Epithelial cell of proximal tubule (primary cell): ENCODE results near the gene TBC1D22A. TPM values are rescaled to one million over a fixed set of nuclear protein-coding genes. Genes with fewer than 3 reads are reported as not detected.

Source experiments
- DNase-seq: peaks from one replicate; pipeline ENCODE4 v3.0.0-alpha.2; 2011; ENCODE audit warnings: low read depth
- H3K4me3 ChIP-seq: 2 replicates; pipeline ENCODE4 v1.5.1; 2011; ENCODE audit warnings: low read depth, mild to moderate bottlenecking, low read length
- total RNA-seq: library from RNA; depleted of rRNA; stranded (reverse); fragments of >200 nt; gene quantifications from 2 replicates; pipeline ENCODE4 v1.2.3, GENCODE V29; 2015
- TF ChIP-seq, protein P1 (sequence below): conservative IDR thresholded peaks from 2 replicates; pipeline ENCODE4 v1.5.1; 2012; ENCODE audit warnings: low read depth, mild to moderate bottlenecking, low read length

Gene TBC1D22A
- total RNA-seq, 1 donor from 2014 or later, result 22.7 TPM

DNA sequence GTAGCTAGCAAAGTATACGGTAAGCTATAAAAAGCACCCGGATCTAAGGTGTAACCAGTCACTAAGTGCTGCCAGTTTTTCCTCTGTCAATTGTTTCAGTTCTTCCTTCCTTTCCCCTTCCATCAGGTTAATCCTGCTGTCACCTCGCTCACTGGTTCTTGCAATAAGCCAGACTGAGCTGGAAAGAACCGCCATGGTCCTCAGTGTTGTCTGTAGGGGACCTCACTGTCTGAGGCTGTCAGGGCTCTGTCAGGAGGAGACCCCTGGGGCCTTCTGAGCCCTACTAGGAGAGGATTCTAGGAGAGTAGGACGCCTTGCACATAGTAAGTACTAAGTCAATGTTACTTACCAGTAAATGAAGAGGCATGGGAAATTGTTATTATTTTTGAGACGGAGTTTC, 1.4 kb upstream of the TBC1D22A start:
- DNase-seq, result no peak
- TF ChIP-seq, protein P1, sequence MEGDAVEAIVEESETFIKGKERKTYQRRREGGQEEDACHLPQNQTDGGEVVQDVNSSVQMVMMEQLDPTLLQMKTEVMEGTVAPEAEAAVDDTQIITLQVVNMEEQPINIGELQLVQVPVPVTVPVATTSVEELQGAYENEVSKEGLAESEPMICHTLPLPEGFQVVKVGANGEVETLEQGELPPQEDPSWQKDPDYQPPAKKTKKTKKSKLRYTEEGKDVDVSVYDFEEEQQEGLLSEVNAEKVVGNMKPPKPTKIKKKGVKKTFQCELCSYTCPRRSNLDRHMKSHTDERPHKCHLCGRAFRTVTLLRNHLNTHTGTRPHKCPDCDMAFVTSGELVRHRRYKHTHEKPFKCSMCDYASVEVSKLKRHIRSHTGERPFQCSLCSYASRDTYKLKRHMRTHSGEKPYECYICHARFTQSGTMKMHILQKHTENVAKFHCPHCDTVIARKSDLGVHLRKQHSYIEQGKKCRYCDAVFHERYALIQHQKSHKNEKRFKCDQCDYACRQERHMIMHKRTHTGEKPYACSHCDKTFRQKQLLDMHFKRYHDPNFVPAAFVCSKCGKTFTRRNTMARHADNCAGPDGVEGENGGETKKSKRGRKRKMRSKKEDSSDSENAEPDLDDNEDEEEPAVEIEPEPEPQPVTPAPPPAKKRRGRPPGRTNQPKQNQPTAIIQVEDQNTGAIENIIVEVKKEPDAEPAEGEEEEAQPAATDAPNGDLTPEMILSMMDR, result no peak
- peak overlapping the region; percentile 99 for H3K4me3 ChIP-seq

DNA sequence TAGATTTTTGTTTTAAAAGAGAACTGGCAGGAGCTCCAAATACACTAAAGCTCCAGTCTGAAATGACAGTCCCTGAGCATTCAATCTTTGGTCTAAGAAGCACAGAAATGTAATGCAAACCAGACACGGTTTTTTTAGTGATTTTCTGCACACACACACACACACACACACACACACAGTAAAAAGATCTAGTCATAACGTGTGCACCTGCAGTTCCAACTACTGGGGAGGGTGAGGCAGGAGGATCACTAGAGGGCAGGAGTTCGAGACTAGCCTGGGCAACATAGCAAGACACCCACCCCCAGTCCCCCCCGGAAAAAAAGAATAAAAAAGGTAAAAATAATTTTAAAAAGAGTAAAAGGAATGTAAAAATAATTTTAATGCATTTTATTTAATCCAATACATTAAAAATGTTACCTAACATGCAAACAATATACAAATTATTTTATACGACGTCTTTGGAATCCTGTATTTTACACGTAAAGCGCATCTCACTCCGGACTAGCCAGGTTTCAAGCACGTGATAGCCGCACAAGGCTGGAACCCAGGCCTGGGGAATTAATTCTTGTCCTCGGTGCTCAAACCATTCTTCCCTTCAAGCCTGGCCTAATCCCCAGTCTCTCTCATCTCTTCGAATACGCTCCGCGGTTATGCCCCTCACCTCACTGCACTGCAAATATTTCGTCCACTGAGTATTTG, 762 bp upstream of the TBC1D22A start:
- TF ChIP-seq, protein P1, result no peak
- no peak for DNase-seq
- peak overlapping the region; percentile 99 for H3K4me3 ChIP-seq

DNA sequence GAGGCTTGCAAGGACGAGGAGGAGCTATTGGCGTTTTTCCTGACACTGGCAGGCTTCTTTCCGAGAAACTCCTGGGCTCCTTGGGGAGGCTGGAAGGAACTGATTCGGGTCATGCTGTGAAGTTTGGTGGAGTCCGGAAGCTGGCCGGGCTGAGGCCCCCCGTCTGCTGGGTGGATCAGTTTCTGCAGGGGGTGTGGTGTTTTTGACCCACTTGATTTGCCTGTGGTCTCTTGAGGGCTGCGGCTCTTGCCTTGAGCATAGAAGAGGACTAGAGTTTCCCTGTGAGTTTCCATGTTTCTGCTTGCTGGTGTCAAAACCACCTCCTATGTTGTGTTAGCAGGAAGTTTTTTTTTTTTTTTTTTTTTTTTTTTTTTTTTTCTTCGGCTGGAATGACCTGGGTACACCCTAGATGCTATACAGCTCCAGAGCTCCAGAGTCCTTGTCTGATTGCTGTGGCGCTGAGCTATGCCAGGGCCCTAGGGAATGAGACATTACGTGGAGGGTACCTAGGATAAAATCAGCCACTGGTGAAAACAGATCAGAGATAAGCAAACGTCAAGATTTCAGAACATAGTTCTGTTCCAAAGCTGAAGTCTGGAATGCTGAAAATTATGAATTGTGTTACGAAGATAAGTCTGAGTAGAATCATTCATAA, 728 bp downstream of the TBC1D22A start:
- peak overlapping the region; percentile 99 for H3K4me3 ChIP-seq
- no peak for DNase-seq
- TF ChIP-seq, protein P1, result no peak

DNA sequence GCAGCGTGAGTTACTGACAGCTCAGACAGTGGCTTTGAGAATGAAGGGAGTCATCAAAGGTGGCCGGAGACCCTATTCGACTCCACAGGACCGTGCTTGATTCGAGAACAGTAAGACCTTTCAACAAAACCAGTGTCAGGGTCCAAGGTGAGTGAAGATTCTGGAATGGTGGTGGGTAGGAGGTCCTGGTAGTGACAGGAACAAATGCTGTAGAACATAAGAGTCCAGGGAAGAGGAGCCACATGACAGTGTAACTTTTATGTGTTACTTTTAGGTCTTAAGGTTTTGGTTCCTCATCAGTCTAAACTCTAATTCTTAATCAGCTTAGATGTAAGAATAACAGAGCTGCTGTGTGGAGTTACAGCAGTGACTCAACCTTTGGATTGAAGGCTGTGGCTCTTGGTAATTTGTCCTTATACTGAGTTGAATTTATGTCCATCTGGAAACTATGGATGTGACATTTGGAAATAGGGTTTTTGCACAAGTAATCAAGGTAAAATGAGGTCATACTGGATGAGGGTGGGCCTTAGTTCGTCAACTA, 1.8 kb downstream of the TBC1D22A start:
- TF ChIP-seq, protein P1, result no peak

DNA sequence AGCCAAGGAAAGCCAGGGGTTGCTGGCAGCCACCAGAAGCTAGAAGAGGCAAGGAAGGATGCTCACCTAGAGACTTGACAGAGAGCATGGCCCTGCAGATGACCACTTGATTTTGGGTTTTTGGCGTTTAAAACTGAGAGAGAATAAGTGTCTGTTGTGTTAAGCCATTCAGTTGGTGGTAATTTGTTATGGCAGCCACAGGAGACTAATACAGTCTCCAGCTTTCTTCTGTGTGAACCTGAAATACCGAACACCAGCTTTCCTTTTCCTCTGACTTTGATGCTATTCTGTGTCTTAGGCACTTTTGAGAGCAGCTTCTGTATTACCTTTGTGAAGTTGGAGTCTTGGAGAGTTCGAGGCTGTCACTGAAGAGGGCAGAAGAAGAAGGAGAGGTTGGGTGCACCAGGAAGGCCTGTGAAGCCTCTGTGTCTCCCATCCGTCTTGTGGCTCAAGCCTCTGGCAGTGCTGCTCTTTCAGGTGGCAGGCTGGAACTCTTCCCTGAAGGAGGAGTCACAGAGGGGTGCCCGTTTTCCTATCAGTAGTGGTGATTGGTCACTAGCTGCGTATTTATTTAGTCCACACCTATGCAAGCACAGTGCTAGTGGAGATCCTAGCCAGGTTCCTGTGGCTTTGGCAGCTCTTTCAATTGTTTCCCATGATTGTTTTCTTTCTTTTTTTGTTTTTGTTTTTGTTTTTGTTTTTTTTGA, 2.5 kb downstream of the TBC1D22A start:
- TF ChIP-seq, protein P1, result no peak
- no peak for DNase-seq
- H3K4me3 ChIP-seq, result no peak overlapping the region

More for the DNA sequence above, 1.8 kb downstream of the TBC1D22A start:
- no peak overlapping the region for H3K4me3 ChIP-seq
- no peak for DNase-seq

DNA sequence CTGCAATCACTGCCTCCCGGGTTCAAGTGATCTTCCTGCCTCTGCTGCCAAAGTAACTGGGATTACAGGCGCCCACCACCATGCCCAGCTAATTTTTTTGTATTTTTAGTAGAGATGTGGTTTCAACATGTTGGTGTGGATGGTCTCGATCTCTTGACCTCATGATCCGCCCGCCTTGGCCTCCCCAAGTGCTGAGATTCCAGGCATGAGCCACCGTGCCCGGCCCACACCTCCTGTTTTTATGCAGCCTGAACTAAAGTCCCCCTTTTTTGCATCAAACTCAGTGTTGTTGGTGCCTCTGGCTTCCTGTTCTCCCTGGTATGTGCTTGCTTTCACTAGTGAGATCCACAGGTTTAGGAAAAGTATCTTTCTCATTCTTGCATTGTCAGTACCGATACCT, 4.2 kb downstream of the TBC1D22A start:
- DNase-seq, result no peak
- TF ChIP-seq, protein P1, result no peak
- no peak overlapping the region for H3K4me3 ChIP-seq
